HL-60 (cell line): ENCODE data around the gene CFAP100.

Experiments used
- DNase-seq, 2 experiments: peaks; one replicate each; pipeline ENCODE4 v3.0.0-alpha.2; 2010 to 2020; ENCODE audit warnings: low read depth in 1 of 2, low spot score in 1 of 2
- H3K27ac ChIP-seq: fragments of 250-450 bp; sonication (Bioruptor Pico); replicated peaks from 2 replicates; pipeline ENCODE4 v1.5.1; 2020; ENCODE audit warnings: mild to moderate bottlenecking, moderate library complexity
- H3K27me3 ChIP-seq: fragments of 250-450 bp; sonication (Bioruptor Pico); 2 replicates; pipeline ENCODE4 v1.5.1; 2021; ENCODE audit warnings: mild to moderate bottlenecking, moderate library complexity; ENCODE audit not compliant: insufficient read depth, poor library complexity, severe bottlenecking
- H3K4me3 ChIP-seq: replicated peaks from 2 replicates; pipeline ENCODE4 v1.5.1; 2011; ENCODE audit warnings: mild to moderate bottlenecking, control low read depth, low read length; ENCODE audit not compliant: insufficient read depth
- CTCF ChIP-seq: IDR thresholded peaks from one replicate; pipeline ENCODE4 v1.5.1; 2011; ENCODE audit warnings: low read length, control low read depth, inconsistent platforms; ENCODE audit not compliant: insufficient read depth
- GABPA ChIP-seq: IDR thresholded peaks from 2 replicates; pipeline ENCODE4 v1.6.1; 2012; ENCODE audit warnings: low read depth
- POLR2AphosphoS5 ChIP-seq: IDR thresholded peaks from 2 replicates; pipeline ENCODE4 v1.6.1; 2012; ENCODE audit warnings: low read depth
- REST ChIP-seq: IDR thresholded peaks from 2 replicates; pipeline ENCODE4 v1.6.1; 2012; ENCODE audit warnings: low read depth; ENCODE audit not compliant: insufficient replicate concordance
- SPI1 ChIP-seq: IDR thresholded peaks from 2 replicates; pipeline ENCODE4 v1.6.1; 2012; ENCODE audit warnings: low read depth, mild to moderate bottlenecking, borderline replicate concordance

Gene CFAP100

GRCh38 chr3:126365351-126366277 is 29.1 kb upstream of the CFAP100 start:
- H3K4me3 ChIP-seq, result no peak overlapping the region
- H3K27ac ChIP-seq, result no peak overlapping the region
- no peak for TF ChIP-seq POLR2AphosphoS5
- no peak for TF ChIP-seq SPI1
- no peak for TF ChIP-seq GABPA
- TF ChIP-seq REST, result no peak
- TF ChIP-seq CTCF, result no peak
- no peak for DNase-seq
- H3K27me3 ChIP-seq, result no peaks in the 10 kb centered on the region

- TF ChIP-seq POLR2AphosphoS5 (no peak), CTCF (no peak), GABPA (no peak), SPI1 (no peak), REST (no peak)
- H3K4me3 ChIP-seq, result no peak overlapping the region
- H3K27me3 ChIP-seq, result no peaks in the 10 kb centered on the region
- no peak overlapping the region for H3K27ac ChIP-seq
- no peak for DNase-seq
Measured at GRCh38 chr3:126367316-126367805, 27.3 kb upstream of the CFAP100 start.

- no peak overlapping the region for H3K4me3 ChIP-seq
- TF ChIP-seq GABPA, result no peak
- TF ChIP-seq POLR2AphosphoS5, result no peak
- TF ChIP-seq REST, result no peak
- no peak for TF ChIP-seq SPI1
- no peak for TF ChIP-seq CTCF
- no peak for DNase-seq
- no peak overlapping the region for H3K27ac ChIP-seq
- no peaks in the 10 kb centered on the region for H3K27me3 ChIP-seq
Measured at GRCh38 chr3:126369490-126369889, 25.2 kb upstream of the CFAP100 start.
